ENCODE measurements around the gene MFAP2.

Gene MFAP2, protein sequence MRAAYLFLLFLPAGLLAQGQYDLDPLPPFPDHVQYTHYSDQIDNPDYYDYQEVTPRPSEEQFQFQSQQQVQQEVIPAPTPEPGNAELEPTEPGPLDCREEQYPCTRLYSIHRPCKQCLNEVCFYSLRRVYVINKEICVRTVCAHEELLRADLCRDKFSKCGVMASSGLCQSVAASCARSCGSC

DNA sequence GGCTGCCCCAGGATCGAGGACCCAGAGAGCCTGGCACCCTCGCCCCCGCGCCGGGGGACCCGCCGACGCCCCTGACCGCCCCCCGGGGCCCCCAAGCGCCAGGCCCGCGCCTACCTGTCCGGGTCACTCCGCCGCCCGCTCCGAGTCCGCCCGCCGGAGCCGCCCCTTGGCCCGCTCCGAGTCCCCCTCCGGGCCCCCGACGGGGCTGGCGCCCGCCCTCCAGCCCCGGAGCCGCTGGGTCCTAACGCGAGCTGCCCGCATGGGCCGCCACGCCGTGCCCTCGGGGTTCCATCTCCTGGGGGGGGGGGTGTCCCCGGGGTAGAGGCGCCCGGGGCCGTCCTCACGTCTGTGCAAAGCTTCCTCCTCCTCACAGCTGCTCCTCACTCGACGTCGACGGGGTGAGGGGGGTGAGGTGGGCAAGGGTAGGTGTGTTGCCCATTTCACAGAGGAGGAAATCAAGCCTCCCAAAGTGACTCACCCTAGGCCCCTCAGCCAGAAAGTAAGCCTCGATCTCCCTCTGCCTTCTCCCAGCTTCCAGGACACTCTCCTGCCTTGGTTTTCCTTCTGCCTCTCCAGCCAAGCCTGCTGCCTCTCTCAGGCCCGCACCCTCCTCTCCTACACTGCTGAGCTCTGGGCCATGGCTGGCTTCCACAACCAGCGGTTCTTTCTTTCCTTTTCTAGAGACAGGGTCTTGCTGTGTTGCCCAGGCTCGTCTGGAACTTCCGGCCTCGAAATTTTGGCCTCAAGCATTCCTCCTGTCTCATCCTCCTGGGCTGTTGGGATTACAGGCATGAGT is at the start of gene MFAP2:
Gene MFAP2 (minus strand): TSS at position 148 of the 796 bp plus-strand sequence. CDS start 2,347 bp downstream, outside the sequence.
- no peak for DNase-seq

DNA sequence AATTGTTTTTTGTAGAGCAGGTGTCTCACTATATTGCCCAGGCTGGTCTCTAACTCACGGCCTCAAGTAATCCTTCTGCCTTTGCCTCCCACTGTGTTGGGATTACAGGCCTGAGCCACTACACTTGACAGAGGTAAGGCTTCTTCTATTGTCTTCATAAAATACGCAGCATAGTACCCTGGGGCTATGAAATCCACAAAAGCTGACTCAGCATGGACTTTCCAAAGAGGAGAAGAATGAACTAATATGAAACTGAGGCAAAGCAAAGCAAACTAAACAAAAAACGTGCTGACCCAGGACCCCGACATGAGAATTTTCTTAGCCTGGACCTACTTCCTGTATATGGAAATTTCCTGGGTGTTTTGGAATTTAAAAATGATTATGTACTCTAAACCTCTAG is 49.8 kb upstream of the MFAP2 start:
- no peak for DNase-seq

DNA sequence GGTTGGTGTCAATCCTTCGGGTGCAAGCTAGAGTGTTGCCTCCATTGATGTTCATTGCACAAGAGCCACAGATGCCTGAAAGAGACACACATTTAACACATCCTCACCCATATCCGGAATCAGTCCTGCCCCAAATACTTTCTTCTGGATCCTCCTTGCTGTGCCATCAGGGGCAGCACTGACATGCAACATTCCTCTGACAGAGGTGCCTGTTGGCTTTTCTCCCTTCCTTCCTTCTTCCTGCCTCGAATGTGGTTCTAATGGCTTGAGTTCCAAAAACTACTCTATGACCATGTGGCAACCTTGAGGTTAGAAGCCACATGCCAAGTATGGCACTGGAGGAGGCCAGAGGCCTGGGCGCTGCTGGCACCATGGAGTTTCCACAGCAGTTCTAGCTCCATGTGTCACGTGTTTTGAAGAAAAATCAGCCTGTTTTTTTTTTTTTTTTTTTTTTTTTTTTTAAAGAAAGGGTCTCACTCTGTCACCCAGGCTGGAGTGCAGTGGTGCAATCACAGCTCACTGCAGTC is 48.3 kb upstream of the MFAP2 start:
- no peak for DNase-seq

DNA sequence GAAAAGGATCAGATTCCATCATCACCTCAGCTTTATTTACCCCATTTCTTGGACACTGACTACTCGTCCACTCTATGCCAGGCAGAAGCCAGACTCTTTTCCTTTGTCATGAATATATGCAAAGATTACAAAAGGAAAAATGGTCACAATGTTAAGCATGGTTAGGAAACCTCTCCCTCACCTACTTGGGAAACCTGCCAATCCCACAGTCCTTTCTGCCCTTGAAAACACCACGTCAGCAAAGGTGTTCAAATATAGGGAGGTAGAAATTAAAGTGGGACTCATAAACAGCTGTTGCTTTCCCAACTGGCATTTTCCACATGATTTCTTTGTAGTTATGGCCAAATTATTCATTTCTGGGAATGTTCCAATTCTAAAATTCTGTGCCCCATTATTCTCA is 47.5 kb upstream of the MFAP2 start:
- no peak for DNase-seq

DNA sequence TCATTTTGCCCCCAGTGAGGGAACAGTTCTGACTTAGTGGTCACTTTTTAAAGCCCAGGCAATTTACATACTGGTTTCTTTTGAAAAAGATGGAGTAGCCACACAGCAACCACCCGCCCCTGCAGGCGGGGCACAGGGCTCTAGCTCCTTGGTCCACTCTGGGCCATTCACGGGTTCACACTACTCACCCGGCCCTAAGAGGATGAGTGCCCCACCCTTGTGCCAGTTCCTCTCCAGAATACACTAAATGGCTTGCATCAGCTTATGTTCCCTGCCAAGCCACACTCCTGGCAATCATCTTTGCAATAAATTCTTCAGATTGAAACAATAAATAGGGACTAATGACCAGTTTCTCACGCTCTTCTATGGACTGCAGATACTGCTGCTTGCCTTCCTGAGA is 47.0 kb upstream of the MFAP2 start:
- DNase-seq, result no peak

DNA sequence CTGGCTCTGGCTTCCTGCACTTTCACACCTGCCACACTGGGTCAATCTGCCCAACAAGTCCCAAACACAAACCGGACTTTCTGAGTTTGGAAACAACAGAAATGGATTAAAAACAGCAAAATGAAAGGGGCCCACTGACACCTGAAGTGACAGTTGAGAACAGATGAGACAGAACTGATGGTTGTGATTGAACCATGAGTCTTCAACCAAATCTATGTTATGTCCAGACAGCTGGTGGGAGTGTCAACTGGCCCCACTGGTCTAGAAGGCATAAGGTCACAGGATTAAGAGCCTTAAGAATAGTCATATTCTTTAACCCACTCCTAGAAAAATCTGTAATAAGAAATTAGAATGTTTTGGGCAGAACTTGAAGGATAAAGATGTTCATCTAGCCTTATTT is 44.3 kb upstream of the MFAP2 start:
- no peak for DNase-seq

DNA sequence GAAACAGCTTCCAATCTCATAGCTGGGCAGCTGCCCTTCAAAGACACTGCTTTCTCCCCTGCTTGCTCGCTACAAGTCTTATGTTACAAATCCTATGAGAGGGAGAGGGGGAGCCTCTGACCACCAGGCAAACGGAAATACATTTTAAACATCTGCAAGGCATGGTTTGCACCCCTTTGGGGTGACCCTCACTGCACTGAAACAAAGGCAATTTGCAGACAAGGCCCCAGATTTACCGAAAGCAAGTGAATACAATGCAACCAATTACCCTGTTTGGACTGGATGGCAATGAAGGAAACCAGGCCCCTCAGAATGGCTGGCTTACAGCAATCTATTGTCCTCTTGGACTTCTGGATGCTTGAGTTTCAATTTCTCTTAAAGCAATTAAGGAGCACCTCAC is 43.2 kb upstream of the MFAP2 start:
- no peak for DNase-seq

DNA sequence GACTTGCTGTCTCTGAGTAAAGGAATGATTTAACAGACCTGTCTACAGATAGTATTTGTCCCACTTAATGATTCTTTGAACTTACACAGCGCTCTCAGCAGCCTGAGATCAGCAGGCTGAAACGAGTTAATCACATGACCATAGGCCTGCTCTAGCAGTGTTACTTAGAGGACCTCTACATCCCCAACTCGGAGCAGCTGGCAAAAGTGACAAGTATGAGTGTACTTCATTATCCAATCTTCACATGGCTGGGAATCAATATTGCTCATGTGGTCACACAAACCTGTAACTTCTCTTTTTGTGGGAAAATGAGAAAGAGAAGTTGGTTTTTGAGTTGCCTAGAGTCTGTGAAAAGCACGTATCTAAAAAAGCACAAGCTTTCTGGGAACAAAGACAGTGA is 42.7 kb upstream of the MFAP2 start:
- no peak for DNase-seq

DNA sequence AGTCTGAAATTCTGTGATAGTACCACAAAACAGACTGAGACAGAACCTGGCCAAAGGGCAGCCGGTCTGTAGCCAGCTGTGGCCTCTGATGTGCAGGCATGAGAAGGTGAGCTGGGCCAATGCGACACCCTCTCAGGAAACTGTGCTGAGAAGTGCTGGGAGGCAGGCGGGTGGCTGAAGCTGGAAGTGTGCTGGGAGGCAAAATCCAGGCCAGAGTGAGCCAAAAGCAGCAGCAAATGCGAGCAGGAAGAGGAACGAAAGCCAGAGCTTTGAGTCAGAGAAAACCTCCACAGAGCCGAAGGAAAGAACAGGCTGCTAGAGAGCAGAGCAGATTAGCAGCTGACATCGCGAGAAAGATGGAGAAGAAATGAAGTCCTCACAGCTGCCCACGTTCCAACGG is 41.5 kb upstream of the MFAP2 start:
- no peak for DNase-seq

DNA sequence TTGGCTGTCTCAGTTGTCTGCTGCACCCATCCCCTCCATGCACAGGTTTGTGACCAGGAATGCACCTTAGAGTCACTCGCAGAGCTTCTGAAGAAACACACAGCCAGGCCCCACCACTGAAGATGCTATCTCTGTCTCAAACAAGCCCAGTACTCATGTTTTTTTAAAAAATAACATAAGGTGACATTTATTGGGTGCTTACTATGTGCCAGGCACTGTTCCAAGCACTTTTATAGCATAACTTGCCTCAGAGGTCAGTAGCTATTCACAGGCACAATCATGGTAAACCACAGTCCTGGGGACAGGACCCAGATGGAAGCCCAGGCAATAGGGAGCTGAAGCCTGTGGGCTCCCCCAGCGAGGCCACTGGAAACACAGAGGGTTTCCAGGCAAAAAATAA is 40.1 kb upstream of the MFAP2 start:
- no peak for DNase-seq

DNA sequence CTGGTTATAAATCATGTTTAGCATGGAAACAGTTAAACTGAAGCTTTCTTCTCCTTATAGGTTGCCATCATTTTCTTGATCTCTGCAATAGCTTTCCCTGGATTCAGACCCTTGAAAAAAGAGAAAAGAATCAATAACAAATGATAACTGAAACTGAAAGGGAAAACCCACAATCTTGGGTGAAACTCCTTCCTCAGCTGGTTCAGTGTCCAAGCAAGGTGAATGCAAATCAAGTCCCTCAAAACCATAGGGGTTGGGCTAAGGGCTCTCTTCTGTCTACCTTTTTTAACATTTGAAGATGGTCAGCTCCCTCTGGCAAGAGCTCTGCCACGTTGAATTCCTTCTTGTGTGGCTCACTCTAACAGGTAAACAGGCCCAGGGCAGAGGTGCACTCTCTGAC is 38.4 kb upstream of the MFAP2 start:
- DNase-seq, result no peak

DNA sequence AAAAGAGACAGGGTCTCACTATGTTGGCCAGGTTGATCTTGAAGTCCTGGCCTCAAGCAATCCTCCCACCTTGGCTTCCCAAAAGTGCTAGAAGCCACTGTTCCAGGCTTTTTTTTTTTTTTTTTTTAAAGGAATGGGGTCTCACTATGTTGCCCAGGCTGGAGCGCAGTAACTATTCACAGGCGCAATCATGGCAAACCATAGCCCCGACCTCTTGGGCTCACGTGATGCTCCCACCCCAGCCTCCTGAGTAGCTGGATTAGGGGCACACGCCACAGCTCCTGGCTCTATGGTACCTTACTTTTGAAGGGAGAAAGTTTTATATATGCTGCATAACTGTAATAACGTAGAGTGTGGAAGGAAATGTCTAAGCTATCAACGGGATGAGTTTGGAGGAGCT is 37.0 kb upstream of the MFAP2 start:
- no peak for DNase-seq

DNA sequence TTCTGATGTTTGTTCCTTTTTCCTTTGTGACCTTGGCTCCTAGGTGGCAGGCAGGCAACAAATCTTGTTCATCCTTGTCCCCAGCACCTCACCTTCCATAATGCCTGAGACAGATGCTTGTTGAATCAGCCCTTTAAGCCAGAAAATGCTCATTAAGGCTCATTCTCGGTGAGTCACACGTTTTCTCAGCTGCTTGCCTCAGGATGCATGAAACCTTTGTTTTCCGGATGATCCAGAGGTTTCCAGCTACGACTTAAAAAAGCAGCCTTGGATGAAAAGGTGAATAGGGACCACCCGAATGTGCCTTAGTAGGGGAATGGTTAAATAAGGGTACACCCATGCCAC is 35.9 kb upstream of the MFAP2 start:
- DNase-seq, result no peak

DNA sequence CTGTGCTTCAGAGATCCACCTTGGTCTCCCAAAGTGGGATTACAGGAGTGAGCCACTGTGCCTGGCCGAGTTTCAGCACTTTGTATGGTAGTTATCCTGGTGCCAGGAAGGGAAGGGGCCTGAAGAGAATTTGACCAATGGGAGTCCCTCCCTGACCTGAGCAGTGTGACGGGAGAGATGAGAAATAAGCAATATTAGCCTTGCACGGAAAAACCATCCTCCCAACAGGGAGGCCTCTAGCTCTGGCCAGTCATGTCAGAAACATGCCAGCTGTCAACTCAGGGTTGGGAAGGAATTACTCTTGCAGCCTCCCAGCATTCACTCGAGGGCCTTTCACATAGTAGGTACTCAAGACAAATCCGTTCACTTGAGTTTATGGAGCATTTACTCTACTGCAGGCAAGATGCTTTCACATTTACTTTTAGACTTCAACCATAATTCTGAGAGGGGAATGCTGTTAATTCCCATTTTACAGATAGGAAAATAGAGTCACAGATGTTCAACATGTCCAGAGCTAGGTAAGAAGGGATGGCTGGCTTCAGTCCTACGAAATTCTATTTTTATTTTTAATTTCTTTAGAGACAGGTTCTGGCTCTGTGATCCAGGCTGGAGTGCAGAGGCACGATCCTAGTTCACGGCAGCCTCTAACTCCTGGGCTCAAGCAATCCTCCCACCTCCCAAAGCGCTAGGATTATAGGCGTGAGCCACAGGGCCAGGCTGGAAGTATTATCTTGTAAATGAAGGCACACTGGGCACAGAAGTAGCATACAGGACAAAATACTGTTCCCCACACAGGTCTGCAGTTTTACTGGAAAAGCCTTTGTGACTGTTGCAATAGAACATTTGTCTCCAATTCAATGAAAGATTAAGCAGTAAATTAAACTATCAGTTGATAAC is 34.5 kb upstream of the MFAP2 start:
- no peak for DNase-seq

DNA sequence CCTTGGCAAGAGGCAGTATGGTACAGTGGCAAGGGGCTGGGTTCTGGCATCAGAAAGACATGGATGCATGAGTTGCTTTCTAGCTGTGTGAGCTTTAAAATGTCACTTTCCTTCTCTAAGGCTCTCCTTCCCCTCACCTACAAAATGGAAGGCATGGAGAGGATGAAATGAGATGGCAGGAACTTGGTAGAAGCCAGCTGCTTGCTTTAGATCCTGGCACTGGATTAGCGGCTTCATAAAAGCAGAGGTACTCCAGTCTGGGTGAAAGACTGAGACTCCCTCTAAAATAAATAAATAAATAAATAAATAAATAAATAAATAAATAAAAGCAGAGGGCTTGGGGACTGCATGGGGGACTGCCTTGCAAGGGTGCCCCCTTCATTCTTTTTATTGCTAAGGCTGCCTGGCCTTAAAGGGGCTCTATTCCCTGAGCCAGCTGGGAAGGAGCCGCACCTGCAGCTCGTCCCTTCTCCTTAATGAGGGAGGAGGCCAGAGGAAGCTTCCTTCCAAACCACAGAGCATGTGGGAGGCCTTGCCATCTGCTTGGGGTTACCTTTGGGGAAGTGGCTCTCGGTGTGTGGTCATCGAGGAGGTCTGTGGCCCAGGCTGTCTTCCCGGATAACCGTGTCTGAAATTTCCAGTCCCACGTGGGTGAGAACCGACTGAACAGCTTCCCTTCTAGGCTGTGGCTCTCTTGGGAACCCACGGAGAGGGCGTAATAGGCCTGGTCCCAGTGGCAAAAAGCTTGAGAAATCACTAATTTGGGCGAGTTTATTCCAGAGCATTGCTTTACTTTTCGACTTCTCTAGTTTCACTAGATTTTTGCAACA is 33.3 kb upstream of the MFAP2 start:
- DNase-seq, result no peak

DNA sequence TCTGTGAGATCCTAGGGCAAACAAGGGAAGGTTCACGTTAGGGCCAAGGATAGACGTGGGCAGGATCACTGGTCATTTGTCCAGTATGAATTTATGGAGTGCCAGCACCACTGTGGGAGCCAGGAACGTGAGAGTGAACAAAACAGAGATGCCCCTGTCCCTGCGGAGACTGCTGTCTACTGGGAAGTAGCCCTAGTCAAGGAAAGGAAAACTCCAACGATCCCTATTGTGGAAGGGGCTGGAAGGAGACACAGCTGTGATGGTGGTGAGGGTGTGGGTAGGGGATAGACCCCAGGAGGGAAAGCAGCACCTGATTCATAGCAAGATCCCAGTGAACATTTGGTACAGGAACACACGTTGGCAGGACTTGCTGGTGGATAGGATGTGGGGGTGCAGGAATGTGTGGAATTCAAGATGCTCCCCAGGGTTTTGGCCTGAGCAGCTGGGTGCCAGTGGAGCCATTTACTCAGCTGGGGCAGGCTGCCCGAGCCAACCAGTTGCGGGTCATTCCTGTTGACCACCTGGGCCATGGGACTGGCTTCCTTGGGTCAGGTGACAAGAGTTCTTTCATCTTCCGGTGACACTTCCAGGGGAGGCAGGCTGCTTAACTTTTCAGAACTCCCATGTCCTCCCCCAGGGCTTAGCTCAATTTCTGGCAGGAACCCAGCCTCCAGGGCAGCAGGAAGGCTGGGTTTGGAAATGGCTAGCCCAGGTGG is 32.5 kb upstream of the MFAP2 start:
- no peak for DNase-seq

DNA sequence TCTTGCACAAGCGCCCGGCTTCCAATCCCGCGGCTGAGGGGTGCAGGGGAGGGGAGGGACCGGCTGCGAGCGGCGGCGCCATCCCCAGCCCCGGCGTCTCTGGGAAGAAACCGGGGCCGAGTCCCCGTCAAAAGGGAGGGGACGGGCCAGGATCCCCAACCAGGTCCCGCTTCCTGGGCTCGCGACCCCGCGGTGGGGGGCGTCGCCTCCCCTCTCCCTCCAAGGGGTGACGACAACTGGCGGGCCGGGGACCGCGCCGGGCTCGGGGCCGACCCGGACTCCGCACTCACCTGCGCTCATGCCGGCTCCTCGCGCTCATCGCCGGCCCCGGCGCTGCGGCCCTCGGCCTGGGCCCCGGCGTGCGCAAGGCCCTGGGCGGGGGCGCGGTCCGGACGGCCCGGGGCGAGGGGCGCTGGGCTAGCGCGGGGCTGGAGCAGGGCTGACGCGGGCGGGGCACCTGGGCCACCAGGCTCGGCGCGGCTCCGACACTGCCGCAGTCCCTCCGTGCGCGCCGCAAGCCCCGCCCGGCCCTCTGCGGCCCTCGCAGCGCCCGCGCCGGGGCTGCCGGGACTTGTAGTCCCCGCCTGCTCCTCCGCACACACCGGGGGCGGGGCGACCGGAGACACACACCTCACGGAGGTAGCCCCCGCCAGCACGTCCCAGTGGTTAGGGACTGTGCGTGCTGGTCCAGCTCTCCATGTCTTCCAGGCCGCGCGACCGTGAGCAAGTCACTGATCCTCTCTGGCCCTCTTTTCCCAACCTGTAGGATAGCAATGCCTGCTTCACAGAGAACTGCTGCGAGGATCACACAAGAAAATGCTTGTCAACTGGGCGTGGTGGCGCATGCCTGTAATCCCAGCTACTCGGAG is 31.3 kb upstream of the MFAP2 start, which contains the start of gene ATP13A2:
Gene ATP13A2 (minus strand): TSS at position 490 of the 869 bp plus-strand sequence. CDS start 190 bp downstream, at position 300.
- DNase-seq, result peak; percentile 46

DNA sequence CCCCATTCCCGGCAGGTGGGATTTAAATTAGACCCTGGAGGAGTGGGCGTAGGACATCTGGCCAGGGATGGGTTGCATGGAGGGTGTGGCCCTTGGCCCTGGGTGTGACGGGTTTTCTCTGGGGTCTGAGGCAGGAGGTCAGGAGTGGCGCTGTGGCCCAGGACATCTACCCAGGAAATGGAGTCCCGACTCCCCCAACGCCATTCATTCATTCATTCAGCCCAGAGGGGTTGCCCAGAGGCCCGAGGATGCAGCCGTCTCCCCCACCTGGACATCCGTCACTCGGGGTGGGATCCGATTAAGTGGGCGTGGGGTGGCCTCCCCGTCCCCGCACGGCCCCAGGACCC is 30.6 kb upstream of the MFAP2 start:
- DNase-seq, result no peak

DNA sequence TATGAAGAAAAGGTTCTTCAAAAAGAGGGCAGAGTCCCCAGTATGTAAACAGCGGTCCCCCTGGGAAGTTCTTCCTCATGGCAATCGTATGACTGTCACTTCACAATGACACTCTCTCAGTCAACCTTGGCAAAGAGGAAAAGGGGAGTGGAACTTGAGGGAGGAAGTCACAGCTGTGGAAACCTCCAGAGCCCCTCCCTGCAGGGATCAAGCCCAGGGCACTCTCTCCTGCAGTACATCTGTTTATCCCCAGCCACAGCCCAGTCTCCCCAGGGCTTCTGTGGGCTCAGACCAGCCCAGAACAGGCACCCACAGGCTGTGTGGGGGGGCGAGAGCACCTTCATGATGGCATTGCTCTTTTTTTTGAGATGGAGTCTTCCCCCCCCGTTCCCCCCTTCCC is 29.3 kb upstream of the MFAP2 start:
- no peak for DNase-seq

DNA sequence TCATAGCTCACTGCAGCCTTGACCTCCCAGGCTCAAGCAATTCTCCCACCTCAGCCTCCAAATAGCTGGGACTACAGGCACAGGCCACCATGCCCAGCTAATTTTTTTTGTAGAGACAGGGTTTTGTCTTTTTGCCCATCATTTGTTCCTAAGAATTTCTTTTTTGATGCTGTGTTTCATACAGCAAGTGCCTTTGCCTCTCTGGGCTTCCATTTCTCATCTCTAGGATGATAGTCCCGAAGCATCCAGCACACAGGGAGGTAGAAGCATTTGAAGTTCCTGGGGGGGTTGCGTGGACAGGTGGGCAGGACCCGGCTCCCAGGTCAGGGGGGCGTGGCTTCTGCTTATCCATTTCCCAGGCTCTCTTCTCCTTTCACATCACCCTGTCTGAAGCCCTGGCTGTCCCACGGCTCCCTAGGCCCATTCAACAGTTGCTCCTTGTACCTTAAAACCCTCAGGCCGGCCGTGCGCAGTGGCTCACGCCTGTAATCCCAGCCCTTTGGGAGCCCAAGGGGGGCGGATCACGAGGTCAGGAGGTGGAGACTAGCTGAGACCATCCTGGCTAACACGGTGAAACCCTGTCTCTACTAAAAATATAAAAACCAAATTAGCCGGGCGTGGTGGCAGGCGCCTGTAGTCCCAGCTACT is 27.9 kb upstream of the MFAP2 start:
- no peak for DNase-seq

Measured in NCI-H1694 (cell line).